ENCODE results near the gene FLNB. TPM values are rescaled to one million over a fixed set of nuclear protein-coding genes. Genes with fewer than 3 reads are reported as not detected.

Gene FLNB
- total RNA-seq, 2 donors from 2014 or later: 104 to 121 TPM

DNA sequence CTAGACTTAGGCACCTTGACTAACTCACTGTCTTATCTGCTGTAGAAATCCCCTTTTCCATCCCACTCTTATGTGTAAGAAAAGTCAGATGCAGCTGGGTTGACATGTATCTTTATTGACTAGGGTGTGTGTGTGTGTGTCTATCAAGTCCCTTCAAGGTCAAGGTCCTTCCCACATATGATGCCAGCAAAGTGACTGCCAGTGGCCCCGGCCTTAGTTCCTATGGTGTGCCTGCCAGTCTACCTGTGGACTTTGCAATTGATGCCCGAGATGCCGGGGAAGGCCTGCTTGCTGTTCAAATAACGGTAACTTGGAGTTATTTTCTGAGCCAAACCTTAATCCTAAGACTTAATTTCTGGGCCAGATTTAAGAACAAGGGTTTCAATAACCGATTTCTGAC is 126.2 kb downstream of the FLNB start:
- H3K36me3 ChIP-seq (replicated peaks in 1 of 2; ENCODE audit: insufficient read depth in 1 of 2, low read depth in 2 of 2): peaks cover 0 to 22% of the 10 kb centered on the region in 2 donors
- H3K9me3 ChIP-seq: no peaks in the 10 kb centered on the region
- peak in 2 of 4 donors; percentile 36 to 40 for DNase-seq
- no peaks in the 10 kb centered on the region for H3K27me3 ChIP-seq
- H3K4me3 ChIP-seq: no peak overlapping the region
- intact Hi-C loops (cut with DNase I): no loop called here
- no peak for TF ChIP-seq POLR2A (IDR thresholded peaks at IDR 0.05)
- TF ChIP-seq, protein P1, sequence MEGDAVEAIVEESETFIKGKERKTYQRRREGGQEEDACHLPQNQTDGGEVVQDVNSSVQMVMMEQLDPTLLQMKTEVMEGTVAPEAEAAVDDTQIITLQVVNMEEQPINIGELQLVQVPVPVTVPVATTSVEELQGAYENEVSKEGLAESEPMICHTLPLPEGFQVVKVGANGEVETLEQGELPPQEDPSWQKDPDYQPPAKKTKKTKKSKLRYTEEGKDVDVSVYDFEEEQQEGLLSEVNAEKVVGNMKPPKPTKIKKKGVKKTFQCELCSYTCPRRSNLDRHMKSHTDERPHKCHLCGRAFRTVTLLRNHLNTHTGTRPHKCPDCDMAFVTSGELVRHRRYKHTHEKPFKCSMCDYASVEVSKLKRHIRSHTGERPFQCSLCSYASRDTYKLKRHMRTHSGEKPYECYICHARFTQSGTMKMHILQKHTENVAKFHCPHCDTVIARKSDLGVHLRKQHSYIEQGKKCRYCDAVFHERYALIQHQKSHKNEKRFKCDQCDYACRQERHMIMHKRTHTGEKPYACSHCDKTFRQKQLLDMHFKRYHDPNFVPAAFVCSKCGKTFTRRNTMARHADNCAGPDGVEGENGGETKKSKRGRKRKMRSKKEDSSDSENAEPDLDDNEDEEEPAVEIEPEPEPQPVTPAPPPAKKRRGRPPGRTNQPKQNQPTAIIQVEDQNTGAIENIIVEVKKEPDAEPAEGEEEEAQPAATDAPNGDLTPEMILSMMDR (IDR thresholded peaks at IDR 0.05): no peak
- H3K27ac ChIP-seq: peak overlapping the region in 1 of 4 donors; percentile 14
- H3K4me1 ChIP-seq: peaks cover 15% of the 10 kb centered on the region
- ATAC-seq: no peak
- 37 to 65% methylated on average over 5 of the region's 5 CpGs for WGBS, 2 donors

DNA sequence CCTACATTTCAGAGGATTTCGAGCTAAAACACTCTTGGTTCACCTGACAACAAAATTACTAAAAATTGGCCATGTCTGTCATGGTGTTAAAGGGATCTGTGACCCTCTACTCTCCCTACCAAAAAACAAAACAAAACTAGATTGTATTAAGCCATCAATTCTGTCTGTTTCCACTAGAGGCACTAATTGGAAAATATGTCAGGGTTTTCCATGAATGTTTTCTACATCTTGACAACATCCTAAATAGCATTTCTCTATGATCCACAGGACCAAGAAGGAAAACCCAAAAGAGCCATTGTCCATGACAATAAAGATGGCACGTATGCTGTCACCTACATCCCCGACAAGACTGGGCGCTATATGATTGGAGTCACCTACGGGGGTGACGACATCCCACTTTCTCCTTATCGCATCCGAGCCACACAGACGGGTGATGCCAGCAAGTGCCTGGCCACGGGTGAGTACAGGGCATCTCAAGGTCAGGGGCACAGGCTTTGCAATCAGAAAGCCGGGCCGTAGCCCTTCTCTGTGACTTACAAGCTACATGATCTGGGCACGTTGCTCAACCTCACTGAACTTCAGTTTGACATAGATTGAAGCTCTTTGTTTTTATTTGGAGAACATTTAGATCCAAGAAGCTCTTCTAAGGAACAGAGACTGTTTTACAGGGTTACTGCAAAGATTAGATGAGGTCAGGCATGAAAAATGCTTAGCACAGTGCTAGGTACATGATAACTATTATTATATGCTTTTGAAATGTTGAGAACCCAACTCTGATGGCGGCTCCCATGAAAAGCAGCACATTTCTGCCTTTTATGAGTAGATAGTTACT is 127.7 kb downstream of the FLNB start:
- Histone ChIP-seq H3K9me3 (no peaks in the 10 kb centered on the region), H3K4me3 (no peak overlapping the region), H3K27ac (no peak overlapping the region), H3K36me3 (replicated peaks in 1 of 2; ENCODE audit: insufficient read depth in 1 of 2, low read depth in 2 of 2) (peaks cover 0 to 25% of the 10 kb centered on the region in 2 donors), H3K27me3 (no peaks in the 10 kb centered on the region), H3K4me1 (peaks cover 15% of the 10 kb centered on the region)
- intact Hi-C loops (cut with DNase I): no loop called here
- ATAC-seq (peak; percentile 22), DNase-seq (peak in 1 of 4 donors; percentile 19)
- TF ChIP-seq, protein P1 (IDR thresholded peaks at IDR 0.05): peak in 5 of 7 experiments; percentile 17 to 42 (median 41)
- TF ChIP-seq POLR2A (IDR thresholded peaks at IDR 0.05): no peak
- WGBS, 2 donors: 86 to 87% methylated on average over 10 to 14 of the region's 14 CpGs

DNA sequence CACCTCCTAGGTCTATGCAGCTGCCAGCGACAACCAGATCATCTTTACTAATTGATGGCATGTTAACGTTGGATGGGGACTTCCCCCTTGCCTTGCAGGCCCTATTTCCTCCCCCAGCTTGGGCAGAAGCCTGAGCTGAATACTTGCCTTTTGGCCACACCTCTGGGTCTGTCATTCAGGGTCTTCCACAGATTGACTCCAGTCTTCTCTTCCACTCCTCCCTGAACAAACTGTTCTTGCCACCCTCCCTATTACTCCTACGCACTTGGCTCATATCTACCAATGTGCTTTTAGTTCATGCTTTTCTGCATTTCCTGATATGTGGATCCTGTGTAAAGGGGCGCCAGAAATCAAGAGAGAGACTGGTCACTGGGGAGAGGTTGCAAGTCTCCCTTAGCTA is 129.1 kb downstream of the FLNB start:
- no peak for TF ChIP-seq POLR2A (IDR thresholded peaks at IDR 0.05)
- TF ChIP-seq, protein P1 (IDR thresholded peaks at IDR 0.05): no peak
- Histone ChIP-seq H3K9me3 (no peaks in the 10 kb centered on the region), H3K27me3 (no peaks in the 10 kb centered on the region), H3K4me1 (peaks cover 8% of the 10 kb centered on the region), H3K4me3 (no peak overlapping the region), H3K27ac (no peak overlapping the region), H3K36me3 (replicated peaks in 1 of 2; ENCODE audit: insufficient read depth in 1 of 2, low read depth in 2 of 2) (peaks cover 0 to 30% of the 10 kb centered on the region in 2 donors)
- intact Hi-C loops (cut with DNase I): no loop called here
- 84 to 98% methylated on average over 4 of the region's 4 CpGs for WGBS, 2 donors
- DNase-seq (no peak), ATAC-seq (no peak)

DNA sequence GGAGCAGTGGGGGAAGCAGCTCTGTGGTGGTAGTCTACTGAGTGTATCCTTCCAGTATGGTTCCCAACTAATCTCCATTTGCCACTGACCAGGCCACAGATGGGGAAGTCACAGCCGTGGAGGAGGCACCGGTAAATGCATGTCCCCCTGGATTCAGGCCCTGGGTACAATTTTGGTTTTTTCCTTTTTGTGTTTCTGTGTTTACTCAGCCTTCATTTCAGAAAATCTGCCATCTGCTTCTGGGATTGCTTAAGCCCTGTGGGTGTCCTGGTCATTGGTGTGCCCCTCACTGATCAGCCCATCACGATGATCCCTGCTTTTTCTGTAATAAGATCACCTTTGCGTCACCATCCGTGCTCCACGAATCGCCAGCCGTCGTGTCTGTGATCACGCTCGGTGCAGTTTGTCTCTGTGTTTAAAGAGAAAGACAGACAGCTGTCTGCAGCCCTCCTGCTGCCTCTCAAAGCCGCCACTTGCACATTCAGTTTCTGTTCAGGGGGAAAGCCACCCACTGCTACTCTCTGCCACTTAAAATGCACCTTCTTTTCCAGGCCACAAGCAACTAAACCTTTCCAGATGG is 133.6 kb downstream of the FLNB start:
- ATAC-seq (no peak), DNase-seq (no peak)
- Histone ChIP-seq H3K9me3 (no peaks in the 10 kb centered on the region), H3K27ac (no peak overlapping the region), H3K27me3 (no peaks in the 10 kb centered on the region), H3K4me1 (peaks cover 23% of the 10 kb centered on the region), H3K4me3 (no peak overlapping the region), H3K36me3 (replicated peaks in 1 of 2; ENCODE audit: insufficient read depth in 1 of 2, low read depth in 2 of 2) (peaks cover 0 to 25% of the 10 kb centered on the region in 2 donors)
- intact Hi-C loops (cut with DNase I): no loop called here
- WGBS, 2 donors: 91 to 94% methylated on average over 12 of the region's 12 CpGs
- TF ChIP-seq POLR2A (IDR thresholded peaks at IDR 0.05): no peak
- TF ChIP-seq, protein P1 (IDR thresholded peaks at IDR 0.05): no peak
